Bronchial epithelial cell (primary cell): ENCODE measurements around the gene WWP2. TPM values are rescaled to one million over a fixed set of nuclear protein-coding genes. Genes with fewer than 3 reads are reported as not detected.
A peak's percentile ranks its signal among the peaks of the same experiment; 100 is the strongest.

ENCODE experiments used
- DNase-seq: peaks from one replicate; pipeline ENCODE4 v3.0.0-alpha.2; 2010; ENCODE audit warnings: low read depth
- FAIRE-seq: peaks from 2 replicates; lab custom pipeline; 2011; peaks lifted over from hg19 to GRCh38; lab: Jason Lieb, UNC
- H3K27me3 ChIP-seq: 2 replicates; pipeline ENCODE4 v1.5.1; 2011; ENCODE audit warnings: low read length; ENCODE audit not compliant: control insufficient read depth, insufficient read depth
- H3K36me3 ChIP-seq: 2 replicates; pipeline ENCODE4 v1.5.1; 2011; ENCODE audit warnings: low read length; ENCODE audit not compliant: control insufficient read depth, insufficient read depth
- H3K4me3 ChIP-seq: 2 replicates; pipeline ENCODE4 v1.5.1; 2011; ENCODE audit warnings: mild to moderate bottlenecking, low read depth, low read length, control low read depth
- total RNA-seq: library from RNA; depleted of rRNA; stranded (reverse); fragments of >200 nt; gene quantifications from 2 replicates; pipeline ENCODE4 v1.2.1, GENCODE V29; 2014
- TF ChIP-seq, protein P1 (sequence below): IDR thresholded peaks from 2 replicates; pipeline ENCODE4 v1.5.1; 2011; ENCODE audit warnings: mild to moderate bottlenecking, moderate library complexity, low read length, control low read depth, inconsistent platforms; ENCODE audit not compliant: insufficient read depth, severe bottlenecking

WWP2 gene
- total RNA-seq, 1 donor from 2014 or later, result 15.0 TPM

DNA sequence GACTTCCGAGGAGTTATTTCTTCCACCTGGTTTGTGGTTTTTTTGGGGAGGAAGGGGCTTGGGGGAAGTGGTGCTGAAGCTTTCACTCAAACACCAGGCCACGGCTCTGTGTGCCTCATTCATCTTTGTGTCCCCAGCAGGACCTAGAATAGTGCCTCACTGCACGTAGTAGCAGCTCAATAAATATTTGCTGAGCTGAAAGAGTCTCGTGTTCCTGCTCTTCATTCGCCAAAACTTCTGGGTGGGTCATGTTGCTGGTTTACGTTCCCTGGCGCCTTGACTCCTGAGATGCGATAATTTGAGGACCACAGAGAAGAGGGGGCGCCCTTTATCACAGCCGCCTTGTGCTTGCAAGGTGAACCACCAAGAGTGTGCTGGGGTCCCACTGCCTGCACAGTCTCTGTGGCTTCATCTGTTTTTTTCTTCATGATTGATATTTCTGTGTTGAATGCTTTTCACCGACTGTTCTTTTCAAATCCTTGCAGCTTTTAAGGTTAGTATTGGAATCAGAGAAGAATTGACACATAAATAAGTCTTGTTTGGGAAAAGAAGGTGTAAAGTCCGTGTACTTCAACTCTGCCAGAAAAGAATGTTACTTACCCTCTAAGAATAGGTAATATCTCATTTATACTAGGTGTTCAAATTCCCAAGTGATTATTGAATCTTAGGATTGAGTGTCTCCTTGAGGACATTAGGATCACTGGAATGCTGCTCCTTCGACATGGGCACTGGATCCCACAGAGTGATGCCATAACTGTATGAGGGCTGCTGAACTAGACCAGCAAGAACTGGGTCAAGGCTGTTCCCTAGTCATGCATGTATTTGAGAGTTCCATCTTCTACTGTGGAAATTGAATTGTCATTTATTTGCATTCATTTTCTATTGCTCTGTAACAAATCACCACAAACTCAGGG is 96.3 kb downstream of the WWP2 start:
- FAIRE-seq, result no peak
- H3K27me3 ChIP-seq, result no peaks in the 10 kb centered on the region
- no peak for DNase-seq
- H3K36me3 ChIP-seq, result peaks cover 2% of the 10 kb centered on the region
- H3K4me3 ChIP-seq, result no peak overlapping the region
- TF ChIP-seq, protein P1, sequence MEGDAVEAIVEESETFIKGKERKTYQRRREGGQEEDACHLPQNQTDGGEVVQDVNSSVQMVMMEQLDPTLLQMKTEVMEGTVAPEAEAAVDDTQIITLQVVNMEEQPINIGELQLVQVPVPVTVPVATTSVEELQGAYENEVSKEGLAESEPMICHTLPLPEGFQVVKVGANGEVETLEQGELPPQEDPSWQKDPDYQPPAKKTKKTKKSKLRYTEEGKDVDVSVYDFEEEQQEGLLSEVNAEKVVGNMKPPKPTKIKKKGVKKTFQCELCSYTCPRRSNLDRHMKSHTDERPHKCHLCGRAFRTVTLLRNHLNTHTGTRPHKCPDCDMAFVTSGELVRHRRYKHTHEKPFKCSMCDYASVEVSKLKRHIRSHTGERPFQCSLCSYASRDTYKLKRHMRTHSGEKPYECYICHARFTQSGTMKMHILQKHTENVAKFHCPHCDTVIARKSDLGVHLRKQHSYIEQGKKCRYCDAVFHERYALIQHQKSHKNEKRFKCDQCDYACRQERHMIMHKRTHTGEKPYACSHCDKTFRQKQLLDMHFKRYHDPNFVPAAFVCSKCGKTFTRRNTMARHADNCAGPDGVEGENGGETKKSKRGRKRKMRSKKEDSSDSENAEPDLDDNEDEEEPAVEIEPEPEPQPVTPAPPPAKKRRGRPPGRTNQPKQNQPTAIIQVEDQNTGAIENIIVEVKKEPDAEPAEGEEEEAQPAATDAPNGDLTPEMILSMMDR, result no peak

DNA sequence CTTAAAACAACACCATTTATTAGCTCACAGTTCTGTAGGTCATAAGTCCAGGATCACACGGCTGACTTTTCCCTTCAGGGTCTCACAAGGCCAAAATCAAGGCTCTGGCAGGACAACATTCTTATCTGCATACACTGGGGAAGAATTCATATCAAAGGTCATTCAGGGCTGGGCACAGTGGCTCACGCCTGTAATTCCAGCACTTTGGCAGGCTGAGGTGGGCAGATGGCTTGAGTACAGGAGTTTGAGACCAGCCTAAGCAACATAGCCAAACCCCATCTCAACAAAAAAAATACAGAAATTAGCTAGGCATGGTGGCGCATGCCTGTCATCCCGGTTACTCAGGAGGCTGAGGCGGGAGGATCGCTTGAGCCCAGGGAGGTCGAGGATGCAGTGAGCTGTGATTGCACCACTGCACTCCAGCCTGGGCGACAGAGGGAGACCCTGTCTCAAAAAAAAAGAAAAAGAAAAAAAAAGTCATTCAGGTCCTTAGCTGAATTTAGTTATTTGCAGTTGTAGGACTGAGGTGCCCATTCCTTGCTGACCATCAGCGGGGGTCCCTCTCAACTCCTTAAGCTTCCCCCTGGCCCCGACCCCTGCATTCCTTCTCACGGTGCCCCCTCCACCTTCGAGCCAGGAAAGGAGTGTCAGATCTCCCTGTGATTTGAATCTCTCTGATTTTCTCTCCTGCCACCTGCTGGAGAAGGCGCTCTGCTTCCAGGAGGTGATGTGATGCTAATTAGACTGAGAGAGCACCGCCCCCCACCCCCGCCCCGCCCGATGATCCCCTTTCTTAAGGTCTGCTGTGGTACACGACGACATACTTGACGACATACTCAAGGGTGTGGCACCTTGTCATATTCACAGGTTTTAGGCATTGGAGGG is 97.2 kb downstream of the WWP2 start:
- TF ChIP-seq, protein P1, result peak; percentile 39
- H3K27me3 ChIP-seq, result no peaks in the 10 kb centered on the region
- H3K36me3 ChIP-seq, result peaks cover 2% of the 10 kb centered on the region
- no peak for FAIRE-seq
- H3K4me3 ChIP-seq, result no peak overlapping the region
- peak; percentile 42 for DNase-seq

DNA sequence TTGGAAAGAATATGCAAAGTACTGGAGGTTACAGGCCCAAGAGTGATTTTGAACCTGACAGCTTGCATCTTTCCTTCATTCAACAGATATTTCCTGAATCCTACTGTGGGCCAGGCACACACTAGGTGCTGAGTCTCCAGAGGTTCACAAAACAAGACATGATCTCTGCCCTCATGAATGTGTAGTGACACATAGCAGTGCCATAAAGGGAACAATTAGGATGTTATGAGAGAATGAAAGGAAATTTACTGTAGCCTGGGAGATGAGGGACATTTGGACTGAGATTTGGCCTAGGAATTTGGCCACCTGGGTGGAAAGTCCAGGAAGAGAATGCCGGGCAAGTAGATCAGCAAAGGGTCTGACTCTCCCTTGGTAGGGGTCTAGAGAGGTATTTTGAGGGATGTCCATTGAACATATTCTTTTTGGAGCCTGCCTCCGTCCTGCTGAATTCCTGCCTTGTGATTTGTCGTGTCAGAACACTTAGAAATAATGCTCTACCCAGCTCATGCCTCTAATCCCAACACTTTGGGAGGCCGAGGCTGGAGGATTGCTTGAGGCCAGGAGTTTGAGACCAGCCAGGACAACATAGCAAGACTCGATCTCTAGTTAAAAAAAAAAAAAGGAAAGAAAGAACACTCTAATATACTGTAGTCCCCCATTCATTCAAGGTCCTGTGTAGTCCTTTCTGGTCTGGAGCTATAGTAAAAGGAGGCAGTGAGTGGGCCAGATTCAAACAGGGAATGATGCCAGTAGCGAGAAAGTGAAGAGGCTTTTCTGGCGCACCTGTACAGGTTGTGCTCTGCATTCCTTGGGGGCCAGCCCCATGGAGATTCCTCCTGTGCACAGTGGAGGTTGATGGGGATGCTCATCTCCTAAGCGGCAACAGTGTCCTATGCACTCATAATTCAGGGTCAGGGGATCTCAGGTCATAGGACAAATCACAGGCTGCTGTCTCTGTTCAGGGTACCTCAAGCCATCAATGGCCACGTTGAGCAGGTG is 98.4 kb downstream of the WWP2 start:
- TF ChIP-seq, protein P1, result no peak
- peaks cover 2% of the 10 kb centered on the region for H3K36me3 ChIP-seq
- H3K4me3 ChIP-seq, result no peak overlapping the region
- DNase-seq (no peak), FAIRE-seq (no peak)
- no peaks in the 10 kb centered on the region for H3K27me3 ChIP-seq

DNA sequence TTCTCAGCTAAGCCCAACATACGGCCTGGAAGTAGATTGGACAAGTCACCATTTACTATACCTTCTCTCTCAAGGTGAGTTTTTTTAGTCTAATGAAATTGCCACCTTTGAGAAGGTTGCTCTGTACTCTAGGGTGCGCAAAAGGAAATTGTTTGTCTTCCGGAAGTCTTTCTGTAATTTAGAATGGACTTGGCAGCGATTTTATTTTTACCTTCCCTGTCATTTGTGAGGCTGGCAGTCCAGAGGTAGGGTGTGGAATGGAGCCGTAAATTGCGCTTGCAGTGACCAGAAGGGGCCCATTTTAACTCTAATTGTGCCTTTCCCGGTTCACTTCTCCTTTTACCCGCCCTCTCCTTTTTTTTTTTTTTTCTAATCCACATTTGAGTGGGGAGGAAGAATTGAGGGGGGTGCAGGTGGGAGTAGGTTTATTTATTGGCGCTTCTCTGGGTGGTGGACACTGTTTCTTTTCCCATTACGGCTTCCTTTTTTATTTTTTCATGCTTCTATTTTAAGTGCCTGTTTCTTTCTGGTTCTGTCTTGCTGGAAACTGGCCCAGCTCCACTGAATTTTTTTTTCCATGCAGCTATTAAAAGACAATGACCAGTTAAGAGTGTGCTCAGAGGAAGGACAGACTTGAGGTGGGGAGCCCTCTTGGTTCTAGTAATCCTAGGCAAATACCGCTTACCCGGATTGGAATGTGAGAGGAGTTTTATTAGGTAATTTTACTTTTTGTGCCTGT is 99.3 kb downstream of the WWP2 start:
- Histone ChIP-seq H3K36me3 (peaks cover 2% of the 10 kb centered on the region), H3K27me3 (no peaks in the 10 kb centered on the region), H3K4me3 (no peak overlapping the region)
- FAIRE-seq, result no peak
- DNase-seq, result no peak
- TF ChIP-seq, protein P1, result no peak
